A673 (cell line): ENCODE results near the gene ANKRD50. TPM values are rescaled to one million over a fixed set of nuclear protein-coding genes. Genes with fewer than 3 reads are reported as not detected.

ENCODE experiments used
- BruUV-seq: library from RNA; stranded (reverse); fragments of 400-500 nt; replicated peaks from 2 replicates; lab custom pipeline; 2021; lab: Mats Ljungman, UMichigan
- CTCF ChIA-PET: fragments of 300-600 bp; sonication (Branson Sonifier 250); formaldehyde crosslinking; loops from one replicate; lab custom pipeline; 2022; ENCODE audit warnings: antibody characterized with exemption; lab: Charles Lee
- POLR2A ChIA-PET: fragments of 300-600 bp; sonication (Branson Sonifier 250); formaldehyde crosslinking; loops from one replicate; lab custom pipeline; 2022; ENCODE audit warnings: antibody characterized with exemption; ENCODE audit not compliant: low non-redundant PET; lab: Charles Lee
- DNase-seq: peaks from one replicate; pipeline ENCODE4 v3.0.0-alpha.2; 2015; ENCODE audit warnings: low spot score
- H3K27ac ChIP-seq: fragments of 200-600 bp; sonication (generic); 2 replicates; pipeline ENCODE4 v1.5.1; 2016; ENCODE audit warnings: mixed run types, low read depth, mild to moderate bottlenecking, mixed read lengths, antibody characterized with exemption, low read length; ENCODE audit not compliant: poor library complexity, severe bottlenecking
- H3K27me3 ChIP-seq: fragments of 200-600 bp; sonication (generic); replicated peaks from 2 replicates; pipeline ENCODE4 v1.6.1; 2017; ENCODE audit warnings: mixed run types, low read depth, mild to moderate bottlenecking, mixed read lengths, antibody characterized with exemption, low read length; ENCODE audit not compliant: insufficient read depth, poor library complexity
- H3K36me3 ChIP-seq: fragments of 200-600 bp; sonication (generic); 2 replicates; pipeline ENCODE4 v1.6.1; 2016; ENCODE audit warnings: mixed run types, mild to moderate bottlenecking, mixed read lengths, antibody characterized with exemption, low read length; ENCODE audit not compliant: insufficient read depth, poor library complexity, severe bottlenecking
- H3K4me1 ChIP-seq: fragments of 200-600 bp; sonication (generic); 2 replicates; pipeline ENCODE4 v1.6.1; 2017; ENCODE audit warnings: mixed run types, mild to moderate bottlenecking, mixed read lengths, antibody characterized with exemption, low read length; ENCODE audit not compliant: insufficient read depth, poor library complexity, severe bottlenecking
- H3K4me3 ChIP-seq: fragments of 200-600 bp; sonication (generic); 2 replicates; pipeline ENCODE4 v1.5.1; 2016; ENCODE audit warnings: low read depth, mixed run types, mild to moderate bottlenecking, mixed read lengths, low read length; ENCODE audit not compliant: poor library complexity, severe bottlenecking
- H3K9me3 ChIP-seq: fragments of 200-600 bp; sonication (generic); 2 replicates; pipeline ENCODE4 v1.6.1; 2016; ENCODE audit warnings: mixed run types, low read depth, mild to moderate bottlenecking, mixed read lengths, antibody characterized with exemption, low read length; ENCODE audit not compliant: poor library complexity, severe bottlenecking
- EZH2 ChIP-seq: fragments of 200-600 bp; sonication (generic); IDR thresholded peaks from 2 replicates; pipeline ENCODE4 v1.6.1; 2017; ENCODE audit warnings: borderline replicate concordance, low read depth, mild to moderate bottlenecking, mixed read lengths, antibody characterized with exemption, low read length; ENCODE audit not compliant: poor library complexity, severe bottlenecking
- intact Hi-C: fragments of 100-400 bp; cut with micrococcal nuclease; formaldehyde crosslinking; loops from one replicate; pipeline ENCODE4 v1.10.0; 2022; ENCODE audit not compliant: unreplicated experiment
- total RNA-seq: library from RNA; stranded (reverse); gene quantifications from 2 replicates; pipeline ENCODE4 v1.2.3, GENCODE V29; 2021
- TF ChIP-seq, protein P1 (sequence below): fragments of 300-800, 200-600 bp; sonication (generic); conservative IDR thresholded peaks from 2 replicates; pipeline ENCODE4 v1.5.1; 2017; ENCODE audit warnings: low read depth, mild to moderate bottlenecking, antibody characterized with exemption, low read length, moderate library complexity, mixed read lengths

Gene ANKRD50
- total RNA-seq, 1 experiment from 2014 or later, result 18.4 TPM

DNA sequence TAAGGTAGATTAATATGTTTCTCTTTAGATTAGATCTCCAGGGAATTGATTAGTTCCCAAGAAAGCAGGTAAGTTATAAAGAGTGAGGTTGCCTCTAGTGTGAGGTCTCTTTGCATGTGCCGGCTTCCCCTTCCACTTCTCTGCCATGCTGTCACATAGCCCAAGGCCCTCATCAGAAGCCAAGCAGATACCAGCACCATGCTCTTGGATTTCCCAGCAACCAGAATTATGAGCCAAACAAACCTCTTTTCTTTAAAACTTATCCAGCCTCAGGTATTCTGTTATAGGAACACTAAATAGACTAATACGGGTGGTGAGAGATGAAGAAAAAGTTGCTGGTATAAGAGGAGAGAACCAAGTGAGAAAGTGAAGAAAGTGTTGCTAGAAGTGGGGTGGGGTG lies 15.1 kb downstream of the ANKRD50 start:
- H3K4me3 ChIP-seq, result no peak overlapping the region
- no peak overlapping the region for H3K27ac ChIP-seq
- ChIA-PET POLR2A (no interaction called here), CTCF (no interaction called here)
- TF ChIP-seq EZH2, result no peak
- TF ChIP-seq, protein P1, sequence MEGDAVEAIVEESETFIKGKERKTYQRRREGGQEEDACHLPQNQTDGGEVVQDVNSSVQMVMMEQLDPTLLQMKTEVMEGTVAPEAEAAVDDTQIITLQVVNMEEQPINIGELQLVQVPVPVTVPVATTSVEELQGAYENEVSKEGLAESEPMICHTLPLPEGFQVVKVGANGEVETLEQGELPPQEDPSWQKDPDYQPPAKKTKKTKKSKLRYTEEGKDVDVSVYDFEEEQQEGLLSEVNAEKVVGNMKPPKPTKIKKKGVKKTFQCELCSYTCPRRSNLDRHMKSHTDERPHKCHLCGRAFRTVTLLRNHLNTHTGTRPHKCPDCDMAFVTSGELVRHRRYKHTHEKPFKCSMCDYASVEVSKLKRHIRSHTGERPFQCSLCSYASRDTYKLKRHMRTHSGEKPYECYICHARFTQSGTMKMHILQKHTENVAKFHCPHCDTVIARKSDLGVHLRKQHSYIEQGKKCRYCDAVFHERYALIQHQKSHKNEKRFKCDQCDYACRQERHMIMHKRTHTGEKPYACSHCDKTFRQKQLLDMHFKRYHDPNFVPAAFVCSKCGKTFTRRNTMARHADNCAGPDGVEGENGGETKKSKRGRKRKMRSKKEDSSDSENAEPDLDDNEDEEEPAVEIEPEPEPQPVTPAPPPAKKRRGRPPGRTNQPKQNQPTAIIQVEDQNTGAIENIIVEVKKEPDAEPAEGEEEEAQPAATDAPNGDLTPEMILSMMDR, result no peak
- DNase-seq, result no peak
- H3K4me1 ChIP-seq, result peaks cover 3% of the 10 kb centered on the region
- peaks cover 2% of the 10 kb centered on the region for H3K36me3 ChIP-seq
- intact Hi-C loops, result no loop called here
- BruUV-seq, result no TSS peak
- no peaks in the 10 kb centered on the region for H3K27me3 ChIP-seq
- H3K9me3 ChIP-seq, result peaks cover 12% of the 10 kb centered on the region

DNA sequence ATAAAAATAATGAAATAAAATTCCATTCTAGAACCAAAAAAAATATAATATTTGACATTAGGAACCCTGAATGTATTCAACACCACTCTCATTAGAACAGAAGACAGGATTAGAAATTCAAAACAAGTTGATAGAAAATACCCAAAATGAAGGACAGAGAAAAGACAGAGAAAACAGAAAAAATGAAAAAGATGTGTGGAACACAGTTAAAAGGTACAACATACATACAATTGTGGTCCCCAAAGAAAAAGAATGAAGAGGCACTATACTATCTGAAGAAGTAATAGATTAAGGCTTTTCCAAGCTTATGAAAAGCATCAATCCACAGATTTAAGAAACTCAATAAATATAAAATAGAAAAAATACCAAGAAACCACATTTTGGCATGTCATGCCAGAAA lies 16.4 kb downstream of the ANKRD50 start:
- POLR2A ChIA-PET, result no interaction called here
- Histone ChIP-seq H3K36me3 (peaks cover 2% of the 10 kb centered on the region), H3K27ac (no peak overlapping the region), H3K4me3 (no peak overlapping the region), H3K4me1 (peaks cover 3% of the 10 kb centered on the region), H3K27me3 (no peaks in the 10 kb centered on the region), H3K9me3 (peaks cover 12% of the 10 kb centered on the region)
- TF ChIP-seq, protein P1, result no peak
- no peak for TF ChIP-seq EZH2
- intact Hi-C loops, result no loop called here
- CTCF ChIA-PET, result no interaction called here
- no peak for DNase-seq
- no TSS peak for BruUV-seq

DNA sequence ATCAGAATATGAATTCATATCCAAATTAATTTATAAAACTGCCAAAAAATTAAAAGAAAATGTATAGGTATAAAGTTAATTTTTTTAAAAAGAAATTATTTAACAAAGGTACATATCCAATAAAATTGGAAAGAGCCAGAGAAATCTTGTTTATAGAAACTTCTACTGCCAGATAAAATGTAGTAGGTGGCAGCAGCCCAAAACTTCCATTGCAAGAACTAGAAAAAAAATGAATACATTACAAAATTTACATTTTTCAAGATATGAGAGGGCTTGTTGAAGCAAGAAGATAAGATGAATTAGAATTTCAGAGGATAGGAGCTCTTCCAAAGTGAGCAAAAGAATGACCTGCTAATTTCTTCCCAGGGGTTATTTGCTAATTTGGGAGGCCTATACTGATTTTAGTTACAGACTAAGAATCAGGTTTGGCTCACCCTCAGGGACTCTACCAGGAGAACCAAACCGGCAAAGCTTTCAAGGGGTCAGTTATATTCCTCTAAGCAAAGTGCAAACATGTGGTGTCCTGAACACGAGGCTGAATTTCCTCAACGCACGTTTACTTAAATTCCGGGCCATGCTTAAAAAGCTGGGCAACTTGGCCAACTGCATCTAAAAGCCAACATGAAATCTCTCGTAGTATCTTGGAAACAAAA lies 17.5 kb downstream of the ANKRD50 start:
- H3K4me3 ChIP-seq, result no peak overlapping the region
- BruUV-seq, result no TSS peak
- H3K4me1 ChIP-seq, result peaks cover 3% of the 10 kb centered on the region
- no peak for TF ChIP-seq EZH2
- TF ChIP-seq, protein P1, result no peak
- peaks cover 12% of the 10 kb centered on the region for H3K9me3 ChIP-seq
- intact Hi-C loops, result no loop called here
- ChIA-PET CTCF (no interaction called here), POLR2A (no interaction called here)
- H3K27ac ChIP-seq, result no peak overlapping the region
- peaks cover 2% of the 10 kb centered on the region for H3K36me3 ChIP-seq
- no peaks in the 10 kb centered on the region for H3K27me3 ChIP-seq
- no peak for DNase-seq
